ENCODE data around the gene EMP3. TPM values are rescaled to one million over a fixed set of nuclear protein-coding genes. Genes with fewer than 3 reads are reported as not detected.

Gene EMP3
- total RNA-seq, 1 donor from 2014 or later = 1.2 TPM

GRCh38 chr19:48351341-48351752, 26.0 kb downstream of the EMP3 start:
- no peaks in the 10 kb centered on the region for H3K9me3 Mint-ChIP-seq
- TF ChIP-seq CTCF (IDR thresholded peaks at IDR 0.05) = peak; percentile 89
- no peak for TF ChIP-seq EZH2 (IDR thresholded peaks at IDR 0.05)
- no peak overlapping the region for H2AFZ ChIP-seq (replicated peaks)

GRCh38 chr19:48353677-48354076, 28.3 kb downstream of the EMP3 start:
- no peak for TF ChIP-seq EZH2phosphoT487 (IDR thresholded peaks at IDR 0.05)
- no peak for TF ChIP-seq CTCF (IDR thresholded peaks at IDR 0.05)
- no peak for TF ChIP-seq EZH2 (IDR thresholded peaks at IDR 0.05)
- Mint-ChIP-seq H3K4me1 (peaks cover 35% of the 10 kb centered on the region), H3K27me3 (ENCODE audit: insufficient read depth, low read depth) (peaks cover 22% of the 10 kb centered on the region), H3K9me3 (peaks cover 2% of the 10 kb centered on the region), H3K27ac (peak overlapping the region; percentile 27), H3K36me3 (no peaks in the 10 kb centered on the region), H3K4me3 (no peak overlapping the region)
- Histone ChIP-seq H3K27ac (no peak overlapping the region), H3K36me3 (no peaks in the 10 kb centered on the region), H4K20me1 (ENCODE audit: low read depth) (no peaks in the 10 kb centered on the region), H3K4me2 (no peak overlapping the region), H3K9me3 (ENCODE audit: low read depth) (no peaks in the 10 kb centered on the region), H3K79me2 (ENCODE audit: low read depth) (no peaks in the 10 kb centered on the region), H3K9ac (no peak overlapping the region), H2AFZ (replicated peaks) (no peak overlapping the region), H3F3A (ENCODE audit: low read depth) (peaks cover 3% of the 10 kb centered on the region), H3K4me3 (no peak overlapping the region), H3K4me1 (peaks cover 2% of the 10 kb centered on the region), H3K27me3 (no peaks in the 10 kb centered on the region)
- no peak for DNase-seq (ENCODE audit: low spot score)

More at GRCh38 chr19:48351341-48351752, 26.0 kb downstream of the EMP3 start:
- Histone ChIP-seq H3F3A (ENCODE audit: low read depth) (no peaks in the 10 kb centered on the region), H3K9me3 (ENCODE audit: low read depth) (no peaks in the 10 kb centered on the region), H4K20me1 (ENCODE audit: low read depth) (no peaks in the 10 kb centered on the region), H3K27me3 (no peaks in the 10 kb centered on the region), H3K4me1 (peaks cover 2% of the 10 kb centered on the region), H3K27ac (no peak overlapping the region), H3K36me3 (no peaks in the 10 kb centered on the region), H3K4me3 (no peak overlapping the region), H3K4me2 (no peak overlapping the region), H3K9ac (no peak overlapping the region), H3K79me2 (ENCODE audit: low read depth) (no peaks in the 10 kb centered on the region)
- Mint-ChIP-seq H3K27me3 (ENCODE audit: insufficient read depth, low read depth) (peaks cover 20% of the 10 kb centered on the region), H3K36me3 (no peaks in the 10 kb centered on the region), H3K4me3 (peak overlapping the region; percentile 48), H3K27ac (no peak overlapping the region), H3K4me1 (peaks cover 35% of the 10 kb centered on the region)
- DNase-seq (ENCODE audit: low spot score) = peak; percentile 81

DNA sequence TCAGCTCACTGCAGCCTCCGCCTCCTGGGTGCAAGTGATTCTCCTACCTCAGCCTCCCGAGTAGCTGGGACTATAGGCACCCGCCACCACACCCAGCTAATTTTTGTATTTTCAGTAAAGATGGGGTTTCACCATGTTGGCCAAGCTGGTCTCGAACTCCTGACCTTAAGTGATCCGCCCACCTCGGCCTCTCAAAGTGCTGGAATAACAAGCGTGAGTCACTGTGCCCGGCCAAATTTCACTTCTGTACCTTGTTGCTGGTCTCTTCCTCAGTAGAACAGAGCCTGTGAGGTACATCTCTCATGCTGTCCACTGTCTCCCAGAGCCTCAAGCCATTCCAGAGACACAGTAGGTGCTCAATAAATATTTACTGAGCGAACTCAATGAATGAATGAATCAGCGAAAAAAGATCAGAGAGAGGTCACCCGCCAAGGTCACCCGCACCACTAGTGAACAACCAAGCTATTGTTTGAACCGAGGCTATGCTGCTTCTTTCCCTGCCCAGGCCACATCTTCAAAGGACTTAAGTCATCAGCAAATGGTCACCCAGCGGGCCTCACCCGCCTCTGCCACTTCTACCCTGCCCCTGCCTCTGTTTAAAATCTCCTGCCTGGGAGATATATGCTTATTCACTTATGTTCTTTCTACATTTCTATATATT, 29.1 kb downstream of the EMP3 start:
- no peaks in the 10 kb centered on the region for H3K36me3 Mint-ChIP-seq
- no peaks in the 10 kb centered on the region for H3K79me2 ChIP-seq (ENCODE audit: low read depth)
- H3F3A ChIP-seq (ENCODE audit: low read depth) = peaks cover 4% of the 10 kb centered on the region
- H3K4me1 ChIP-seq = peaks cover 2% of the 10 kb centered on the region
- DNase-seq (ENCODE audit: low spot score) = no peak
- no peaks in the 10 kb centered on the region for H3K9me3 ChIP-seq (ENCODE audit: low read depth)
- no peak overlapping the region for H3K4me2 ChIP-seq
- H3K4me1 Mint-ChIP-seq = peaks cover 36% of the 10 kb centered on the region
- peak overlapping the region; percentile 49 for H3K27ac Mint-ChIP-seq
- no peaks in the 10 kb centered on the region for H4K20me1 ChIP-seq (ENCODE audit: low read depth)
- H3K36me3 ChIP-seq = no peaks in the 10 kb centered on the region
- H3K4me3 Mint-ChIP-seq = peak overlapping the region; percentile 64
- no peak overlapping the region for H3K9ac ChIP-seq
- H3K27ac ChIP-seq = no peak overlapping the region
- H3K27me3 Mint-ChIP-seq (ENCODE audit: insufficient read depth, low read depth) = peaks cover 25% of the 10 kb centered on the region
- H3K4me3 ChIP-seq = no peak overlapping the region
- peaks cover 2% of the 10 kb centered on the region for H3K9me3 Mint-ChIP-seq
- no peak overlapping the region for H2AFZ ChIP-seq (replicated peaks)
- H3K27me3 ChIP-seq = no peaks in the 10 kb centered on the region
- TF ChIP-seq CTCF (IDR thresholded peaks at IDR 0.05) (no peak), EZH2phosphoT487 (IDR thresholded peaks at IDR 0.05) (no peak), EZH2 (IDR thresholded peaks at IDR 0.05) (no peak)
